Putamen (tissue), 1 donor: ENCODE data around the gene TUFM.
"Not testable (repeated sequence)": the region's sequence is repeated elsewhere in the genome, so short reads cannot be mapped to it uniquely, and the experiment has no call there.

ENCODE experiments used
- DNase-seq: peaks from one replicate; pipeline ENCODE4 v3.0.0-alpha.2; 2016; ENCODE audit warnings: low spot score

Gene TUFM

DNA sequence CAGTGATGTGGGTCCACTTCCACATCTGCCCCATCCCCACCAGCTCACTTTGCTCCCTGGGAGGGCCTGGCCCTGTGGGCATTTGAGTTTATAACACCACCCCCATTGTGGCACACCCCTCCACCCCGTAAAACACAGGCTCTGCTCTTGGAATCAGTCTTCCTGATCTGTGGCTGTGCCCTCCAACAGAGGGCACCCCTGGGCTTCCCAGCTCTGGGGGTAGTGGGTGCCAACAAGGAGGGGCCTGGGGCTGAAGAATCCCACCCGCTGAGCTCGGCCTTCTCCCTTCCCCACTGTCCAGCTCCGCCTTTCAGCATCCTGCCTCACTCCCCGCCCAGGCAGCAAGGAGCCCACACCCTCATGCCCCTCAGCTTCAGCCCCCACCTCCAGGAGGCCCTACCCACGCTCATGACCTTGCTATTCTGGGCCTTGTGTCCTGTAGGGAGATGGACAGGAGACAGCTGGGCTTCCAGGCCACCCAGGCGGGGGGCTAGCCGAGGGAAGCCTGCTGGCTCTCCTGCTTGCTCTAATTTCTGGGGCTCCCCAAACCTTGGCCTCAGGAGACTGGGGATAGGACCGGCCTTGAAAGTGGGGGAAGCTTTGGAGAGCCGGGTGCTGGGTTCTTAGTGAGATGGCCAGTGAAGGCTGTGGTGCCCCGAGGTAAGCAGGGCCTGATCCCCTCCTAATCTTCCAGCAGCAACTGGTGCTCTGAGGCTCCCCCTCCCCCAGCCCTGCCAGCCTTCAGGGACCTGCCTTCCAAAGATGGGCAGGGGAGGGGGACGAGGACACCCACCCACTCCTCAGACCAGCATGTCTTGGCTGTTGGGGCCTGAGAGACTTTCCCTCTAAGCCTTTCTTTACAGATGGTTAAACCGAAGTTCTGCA is 29.2 kb upstream of the TUFM start:
- DNase-seq = no peak

DNA sequence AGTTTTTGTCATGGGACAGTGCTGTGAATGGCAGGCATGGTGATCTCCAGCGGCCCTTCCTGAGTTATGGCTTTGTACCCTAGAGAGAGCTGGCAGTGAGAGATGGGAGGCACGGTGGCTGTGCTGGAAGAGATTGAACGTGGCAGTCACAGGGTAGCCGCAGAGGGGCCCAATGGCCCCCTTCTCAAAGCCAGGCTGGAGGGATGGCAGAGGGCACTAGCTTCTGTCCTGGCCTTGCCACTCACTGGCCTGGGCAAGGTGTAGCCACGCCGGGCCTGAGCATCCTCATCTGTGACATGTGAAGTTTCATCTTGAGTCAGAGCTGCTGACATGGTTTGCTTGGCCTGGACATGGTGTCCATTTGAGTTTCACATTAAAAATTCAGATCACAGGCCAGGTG is 28.3 kb upstream of the TUFM start:
- no peak for DNase-seq

- no peak for DNase-seq
These were observed 27.5 kb upstream of the TUFM start for GRCh38 chr16:28873543-28874201.

DNA sequence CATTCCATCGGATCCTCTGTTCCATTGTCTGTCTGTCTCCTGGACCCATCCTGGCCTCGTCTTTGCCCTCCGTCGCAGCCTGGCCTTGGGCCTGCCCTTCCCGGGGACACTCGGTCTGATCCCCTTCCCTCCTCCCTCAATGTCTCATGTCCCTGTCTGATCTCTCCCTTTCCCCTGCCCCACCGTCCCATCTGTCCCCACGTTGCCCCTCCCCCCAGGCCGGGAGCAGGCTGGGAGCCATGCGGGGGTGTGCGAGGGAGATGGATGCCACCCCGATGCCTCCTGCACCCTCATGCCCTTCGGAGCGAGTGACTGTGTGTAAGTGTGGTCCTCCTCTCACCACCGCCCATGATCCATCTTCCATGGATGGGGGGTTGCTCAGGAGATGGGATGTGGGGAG is 26.8 kb upstream of the TUFM start:
- DNase-seq = no peak

DNA sequence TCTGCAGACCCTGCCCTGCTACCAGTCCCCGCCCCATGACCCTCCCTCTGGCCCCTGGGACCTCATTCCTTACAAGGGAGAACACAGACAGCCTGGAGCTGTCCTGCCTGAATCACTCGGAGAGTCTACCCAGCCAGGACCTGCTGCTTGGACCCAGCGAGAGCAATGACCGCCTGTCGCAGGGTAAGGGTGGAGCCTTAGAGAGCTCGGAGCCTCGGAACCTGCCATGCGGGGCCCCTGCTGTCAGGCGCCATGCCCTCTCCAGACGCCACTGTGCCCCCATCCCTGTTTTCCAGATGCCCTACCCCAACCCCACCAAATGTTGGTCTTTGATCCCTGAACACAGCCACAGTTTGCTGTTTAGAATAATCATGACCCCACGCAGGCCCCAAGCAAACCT is 23.1 kb upstream of the TUFM start:
- DNase-seq = no peak

- not testable (repeated sequence) for DNase-seq
These were observed 21.5 kb upstream of the TUFM start for GRCh38 chr16:28867646-28868045.

DNA sequence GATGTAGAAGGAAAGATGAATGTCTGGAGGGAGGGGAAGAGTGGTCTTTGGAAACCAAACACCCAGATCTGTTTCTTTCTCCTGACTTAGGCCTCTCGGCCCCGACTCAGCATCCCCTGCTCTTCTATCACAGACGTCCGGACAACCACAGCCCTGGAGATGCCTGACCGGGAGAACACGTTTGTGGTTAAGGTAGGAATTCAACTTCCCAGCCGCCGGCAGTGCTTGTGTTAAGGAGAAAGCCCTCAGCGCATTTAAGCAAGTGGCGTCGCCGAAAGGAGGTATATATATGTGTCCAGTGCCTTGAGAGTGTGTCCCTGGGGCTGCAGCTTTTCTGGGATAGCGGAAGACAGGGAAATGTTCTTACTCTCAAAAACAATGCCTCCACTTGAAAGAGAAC is 21.1 kb upstream of the TUFM start:
- no peak for DNase-seq

DNA sequence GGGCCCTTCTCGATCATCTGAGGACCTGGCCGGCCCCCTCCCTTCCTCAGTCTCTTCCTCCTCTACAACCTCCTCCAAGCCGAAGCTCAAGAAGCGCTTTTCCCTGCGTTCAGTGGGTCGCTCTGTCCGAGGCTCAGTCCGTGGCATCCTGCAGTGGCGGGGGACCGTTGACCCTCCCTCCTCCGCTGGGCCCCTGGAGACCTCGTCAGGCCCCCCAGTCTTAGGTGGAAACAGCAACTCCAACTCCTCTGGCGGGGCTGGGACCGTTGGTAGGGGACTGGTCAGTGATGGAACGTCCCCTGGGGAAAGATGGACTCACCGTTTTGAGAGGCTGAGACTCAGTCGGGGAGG is 20.3 kb upstream of the TUFM start:
- no peak for DNase-seq

GRCh38 chr16:28865722-28866453 is 19.7 kb upstream of the TUFM start:
- DNase-seq = no peak

GRCh38 chr16:28865001-28865688 is 19.0 kb upstream of the TUFM start:
- no peak for DNase-seq

DNA sequence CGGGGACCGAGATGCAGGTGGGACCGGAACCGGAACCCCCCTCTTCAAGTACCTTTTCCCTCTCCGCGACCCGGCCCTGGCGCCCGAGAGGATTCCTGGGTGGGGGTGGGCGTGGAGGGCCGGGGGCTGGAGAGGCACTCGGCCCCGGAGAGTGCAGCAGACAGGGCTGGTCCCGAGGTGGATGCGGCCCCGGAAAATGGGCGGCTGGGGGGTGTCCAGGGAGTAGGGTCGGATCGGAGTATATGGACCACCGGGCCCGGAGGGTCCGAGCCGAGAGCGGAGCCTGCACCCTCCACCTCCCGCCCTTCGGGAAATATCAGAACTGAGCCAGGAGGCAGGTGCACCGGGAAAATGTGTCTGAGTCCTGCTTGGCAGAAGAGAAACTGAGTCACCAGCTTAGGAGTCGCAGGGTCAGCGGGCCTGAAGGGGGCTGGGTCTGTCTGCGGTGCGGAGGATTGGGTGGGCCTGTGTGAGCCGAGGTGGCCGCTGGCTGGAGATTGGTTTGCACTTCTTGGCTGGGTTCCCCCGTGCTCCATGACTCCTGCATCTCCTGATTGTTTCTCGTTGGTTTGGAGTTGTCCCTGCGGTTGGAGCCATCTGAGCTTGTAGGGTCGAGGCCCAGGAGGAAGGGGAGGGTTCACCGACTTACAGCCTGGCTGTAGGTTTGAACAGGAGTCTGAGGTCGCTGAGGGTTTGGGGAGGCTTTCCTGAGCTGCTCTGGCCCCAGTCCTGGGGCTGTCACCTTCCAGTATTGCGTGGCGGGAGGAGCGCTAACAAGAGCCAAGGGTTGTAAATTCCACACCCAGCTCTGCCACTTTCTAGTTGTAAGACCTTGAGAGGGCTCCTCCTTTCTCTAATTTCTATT is 18.0 kb upstream of the TUFM start:
- DNase-seq = no peak

DNA sequence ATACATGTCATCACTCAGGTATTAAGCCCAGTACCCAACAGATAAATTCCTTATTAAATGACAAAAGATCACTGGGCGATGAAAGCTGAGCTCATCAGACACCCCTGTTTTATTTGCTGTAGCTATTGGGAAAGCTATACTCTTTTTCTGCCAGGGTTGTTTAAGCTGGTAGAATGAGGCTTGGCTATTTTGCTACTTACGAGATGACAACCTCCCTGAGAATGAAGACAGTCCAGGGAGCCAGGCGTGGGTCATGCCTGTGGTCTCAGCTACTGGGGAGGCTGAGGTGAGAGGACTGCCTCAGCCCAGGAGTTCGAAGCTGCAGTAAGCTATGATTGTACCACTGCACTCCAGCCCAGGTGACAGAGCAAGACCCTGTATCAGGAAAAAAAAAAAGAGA is 13.2 kb upstream of the TUFM start:
- no peak for DNase-seq

DNA sequence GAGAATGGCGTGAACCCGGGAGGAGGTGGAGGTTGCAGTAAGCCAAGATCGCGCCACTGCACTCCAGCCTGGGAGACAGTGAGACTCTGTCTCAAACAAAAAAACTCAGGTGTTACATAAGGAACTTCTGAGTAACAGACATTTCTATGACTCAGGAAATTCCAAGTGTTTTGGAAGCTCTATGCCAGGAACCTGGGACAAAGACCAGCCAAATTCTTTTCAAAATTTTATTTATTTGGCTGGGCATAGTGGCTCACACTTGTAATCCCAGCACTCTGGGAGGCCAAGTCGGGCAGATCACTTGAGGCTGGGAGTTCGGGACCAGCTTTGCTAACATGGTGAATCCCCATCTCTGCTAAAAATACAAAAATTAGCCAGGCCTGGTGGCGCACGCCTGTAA is 12.3 kb upstream of the TUFM start:
- DNase-seq = no peak

DNA sequence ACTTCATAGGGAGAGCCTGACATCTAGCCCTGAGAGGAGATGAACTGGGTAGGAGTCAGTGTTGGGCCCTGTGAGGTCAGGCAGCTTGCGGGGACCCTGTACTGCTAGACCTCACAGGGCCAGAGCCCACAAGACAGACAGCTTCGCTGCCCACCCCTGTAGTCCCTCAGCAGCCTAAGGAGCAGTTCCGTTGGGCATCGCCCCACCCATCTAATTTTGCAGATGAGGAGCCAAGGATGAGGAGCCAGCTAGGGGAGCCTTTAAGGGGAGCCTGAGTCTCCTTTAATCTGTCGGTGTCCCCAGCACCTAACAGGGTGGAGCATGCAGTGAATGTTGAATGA is 755 bp upstream of the TUFM start:
- no peak for DNase-seq

GRCh38 chr16:28845761-28846079 is 428 bp downstream of the TUFM start:
- no peak for DNase-seq

GRCh38 chr16:28845293-28845692 is 855 bp downstream of the TUFM start:
- DNase-seq = no peak

- DNase-seq = no peak
These were observed 1.8 kb downstream of the TUFM start for GRCh38 chr16:28844226-28844885.

DNA sequence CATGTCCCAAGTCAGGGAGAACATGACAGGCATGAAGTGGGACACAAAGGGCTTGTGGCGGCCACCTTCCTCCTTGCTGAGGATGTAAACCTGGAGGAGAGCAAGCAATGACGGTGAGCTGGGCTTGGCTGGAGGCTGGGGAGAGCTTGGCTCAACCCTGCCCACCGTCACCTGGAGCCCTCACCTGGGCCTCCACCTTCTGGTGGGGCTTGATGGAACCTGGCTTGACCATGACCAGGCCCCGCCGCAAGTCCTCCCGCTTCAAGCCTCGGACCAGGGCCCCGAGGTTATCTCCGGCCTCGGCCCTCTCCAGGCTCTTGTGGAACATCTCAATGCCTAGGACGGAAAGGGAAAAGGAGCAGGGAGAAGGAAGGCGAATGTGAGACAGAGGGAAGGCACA is 2.4 kb downstream of the TUFM start:
- DNase-seq = no peak

GRCh38 chr16:28842696-28843095 is 3.5 kb downstream of the TUFM start:
- DNase-seq = no peak

DNA sequence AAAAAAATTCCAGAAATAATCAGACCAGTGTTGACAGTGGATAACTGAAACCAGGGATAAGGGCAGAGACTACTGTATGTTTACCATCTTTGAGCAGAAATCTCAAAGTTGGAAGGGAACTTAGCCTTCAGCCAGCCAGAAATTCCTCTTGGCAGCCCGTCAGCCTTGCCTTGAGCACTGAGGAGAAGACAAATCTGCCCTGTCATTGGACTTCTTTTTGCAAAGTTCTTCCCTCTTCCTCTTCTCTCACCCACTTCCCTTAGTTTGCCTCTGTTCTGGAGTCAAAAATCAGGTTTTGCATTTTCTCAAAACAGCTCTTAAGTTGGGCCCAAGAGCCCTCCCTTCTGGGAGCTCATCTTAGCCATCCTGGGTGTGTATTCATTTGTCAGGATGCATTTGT is 6.2 kb downstream of the TUFM start:
- no peak for DNase-seq

DNA sequence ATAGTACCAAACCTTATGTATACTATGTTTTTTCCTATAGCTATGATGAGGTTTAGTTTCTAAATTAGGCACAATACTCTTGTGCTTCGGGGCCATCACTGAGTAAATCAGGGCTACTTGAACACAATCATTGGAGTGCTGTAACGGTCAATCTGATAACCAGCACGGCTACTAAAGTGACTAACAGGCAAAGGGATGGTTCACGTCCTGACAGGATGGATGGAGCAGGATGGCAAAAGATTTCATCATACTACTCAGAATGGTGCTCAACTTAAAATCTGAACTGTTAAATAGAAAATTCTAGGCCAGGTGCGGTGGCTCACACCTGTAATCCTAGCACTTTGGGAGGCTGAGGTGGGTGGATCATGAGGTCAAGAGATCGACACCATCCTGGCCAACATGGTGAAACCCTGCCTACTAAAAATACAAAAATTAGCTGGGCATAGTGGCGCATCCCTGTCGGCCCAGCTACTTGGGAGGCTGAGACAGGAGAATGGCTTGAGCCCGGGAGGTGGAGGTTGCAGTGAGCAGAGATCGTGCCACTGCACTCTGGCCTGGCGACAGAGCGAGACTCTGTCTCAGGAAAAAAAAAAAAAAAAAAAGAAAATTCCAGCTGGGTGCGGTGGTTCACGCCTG is 7.0 kb downstream of the TUFM start:
- DNase-seq = no peak
